Activated CD8-positive, alpha-beta T cell treated with anti-CD3 and anti-CD28 coated beads, Interleukin-2, amount 10 ng/mL, durations not matched to agents 7 days and 5 days (primary cell): Measurements from ENCODE around the gene APLF. TPM values are rescaled to one million over a fixed set of nuclear protein-coding genes. Genes with fewer than 3 reads are reported as not detected.
"Not testable (repeated sequence)": the region's sequence is repeated elsewhere in the genome, so short reads cannot be mapped to it uniquely, and the experiment has no call there.

Experiments
- ATAC-seq: fragments of 150-1000 bp; cut with Tn5 transposase; one replicate; pipeline ENCODE4 v1.10.0; 2021; ENCODE audit warnings: moderate library complexity
- CTCF ChIA-PET: fragments of 350-600 bp; sonication (Branson Sonifier 250); formaldehyde crosslinking; loops from one replicate; lab custom pipeline; 2021; ENCODE audit warnings: antibody characterized with exemption; lab: Charles Lee
- POLR2A ChIA-PET: fragments of 350-600 bp; sonication (Branson Sonifier 250); formaldehyde crosslinking; loops from one replicate; lab custom pipeline; 2021; ENCODE audit warnings: antibody characterized with exemption; lab: Charles Lee
- DNase-seq: peaks from one replicate; pipeline ENCODE4 v3.0.0-alpha.2; 2020
- H3K27ac Mint-ChIP-seq: one replicate; pipeline ENCODE4 v1.8.0; 2021; ENCODE audit warnings: mild to moderate bottlenecking, mixed read lengths
- H3K27me3 Mint-ChIP-seq: one replicate; pipeline ENCODE4 v1.8.0; 2021; ENCODE audit warnings: low read depth, mixed read lengths
- H3K36me3 Mint-ChIP-seq: one replicate; pipeline ENCODE4 v1.8.0; 2021; ENCODE audit warnings: low read depth, mixed read lengths
- H3K4me1 Mint-ChIP-seq: one replicate; pipeline ENCODE4 v1.8.0; 2021; ENCODE audit warnings: low read depth, mixed read lengths
- H3K4me3 Mint-ChIP-seq: one replicate; pipeline ENCODE4 v1.8.0; 2021; ENCODE audit warnings: mild to moderate bottlenecking, mixed read lengths
- H3K9me3 Mint-ChIP-seq: one replicate; pipeline ENCODE4 v1.8.0; 2022; ENCODE audit warnings: mixed read lengths; ENCODE audit not compliant: insufficient read depth
- total RNA-seq, 2 experiments: library from RNA; stranded (reverse); gene quantifications; one replicate each; pipeline ENCODE4 v1.2.3, GENCODE V29; 2021

The APLF gene
- total RNA-seq, 2 experiments from 2014 or later = 2.2 to 2.6 TPM

DNA sequence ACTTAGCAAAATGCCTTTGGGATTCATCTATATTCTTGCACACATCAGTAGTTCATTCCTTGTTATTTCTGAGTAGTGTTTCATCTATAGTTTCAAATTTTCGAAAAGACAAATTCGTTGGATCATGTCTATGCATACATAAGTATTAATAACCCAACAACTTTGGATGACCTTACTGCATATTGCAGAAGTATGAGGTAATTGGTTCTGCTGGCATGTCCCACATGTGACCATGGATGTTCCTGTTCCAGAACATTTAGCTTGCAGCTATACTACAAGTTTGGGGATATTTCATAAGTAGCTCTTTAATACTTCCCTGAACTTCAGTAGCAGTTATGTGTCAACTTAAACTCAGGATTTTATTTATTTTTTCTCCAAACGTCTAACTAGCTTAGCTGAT, 44.9 kb downstream of the APLF start:
- CTCF ChIA-PET = interaction anchor here (1.7 kb wide), 1 partner anchor 83 kb away, joined by 7 read pairs; no protein-coding TSS in a partner anchor

GRCh38 chr2:68512966-68513365, 45.6 kb downstream of the APLF start:
- ChIA-PET POLR2A (interaction anchor here (0.7 kb wide), 1 partner anchor 82 kb away, joined by 3 read pairs; no protein-coding TSS in a partner anchor), CTCF (interaction anchor here (0.6 to 1.7 kb wide), 4 partner anchors 24 to 82 kb away, joined by 3 to 7 read pairs (median 4); partner anchors contain the start of genes APLF and FBXO48)
- peaks cover 4% of the 10 kb centered on the region for H3K36me3 Mint-ChIP-seq

More for the DNA sequence above, 44.9 kb downstream of the APLF start:
- no peaks in the 10 kb centered on the region for H3K4me1 Mint-ChIP-seq
- no peak overlapping the region for H3K27ac Mint-ChIP-seq
- no peak for DNase-seq
- peaks cover 4% of the 10 kb centered on the region for H3K36me3 Mint-ChIP-seq
- H3K4me3 Mint-ChIP-seq = no peak overlapping the region
- ATAC-seq = no peak
- H3K9me3 Mint-ChIP-seq = no peaks in the 10 kb centered on the region
- H3K27me3 Mint-ChIP-seq = no peaks in the 10 kb centered on the region
- POLR2A ChIA-PET = interaction anchor here (0.7 kb wide), 1 partner anchor 83 kb away, joined by 3 read pairs; no protein-coding TSS in a partner anchor

GRCh38 chr2:68514316-68514929, 47.0 kb downstream of the APLF start:
- no peaks in the 10 kb centered on the region for H3K9me3 Mint-ChIP-seq
- no peaks in the 10 kb centered on the region for H3K27me3 Mint-ChIP-seq
- POLR2A ChIA-PET = no interaction called here
- no peak overlapping the region for H3K27ac Mint-ChIP-seq
- ATAC-seq (no peak), DNase-seq (no peak)
- no peaks in the 10 kb centered on the region for H3K4me1 Mint-ChIP-seq
- CTCF ChIA-PET = interaction anchor here (2.1 kb wide), 1 partner anchor 81 kb away, joined by 4 read pairs; no protein-coding TSS in a partner anchor
- H3K4me3 Mint-ChIP-seq = no peak overlapping the region
- no peaks in the 10 kb centered on the region for H3K36me3 Mint-ChIP-seq

More at GRCh38 chr2:68512966-68513365, 45.6 kb downstream of the APLF start:
- H3K9me3 Mint-ChIP-seq = no peaks in the 10 kb centered on the region
- no peaks in the 10 kb centered on the region for H3K27me3 Mint-ChIP-seq
- H3K4me1 Mint-ChIP-seq = no peaks in the 10 kb centered on the region
- H3K4me3 Mint-ChIP-seq = no peak overlapping the region
- H3K27ac Mint-ChIP-seq = no peak overlapping the region
- ATAC-seq = no peak
- DNase-seq = no peak

DNA sequence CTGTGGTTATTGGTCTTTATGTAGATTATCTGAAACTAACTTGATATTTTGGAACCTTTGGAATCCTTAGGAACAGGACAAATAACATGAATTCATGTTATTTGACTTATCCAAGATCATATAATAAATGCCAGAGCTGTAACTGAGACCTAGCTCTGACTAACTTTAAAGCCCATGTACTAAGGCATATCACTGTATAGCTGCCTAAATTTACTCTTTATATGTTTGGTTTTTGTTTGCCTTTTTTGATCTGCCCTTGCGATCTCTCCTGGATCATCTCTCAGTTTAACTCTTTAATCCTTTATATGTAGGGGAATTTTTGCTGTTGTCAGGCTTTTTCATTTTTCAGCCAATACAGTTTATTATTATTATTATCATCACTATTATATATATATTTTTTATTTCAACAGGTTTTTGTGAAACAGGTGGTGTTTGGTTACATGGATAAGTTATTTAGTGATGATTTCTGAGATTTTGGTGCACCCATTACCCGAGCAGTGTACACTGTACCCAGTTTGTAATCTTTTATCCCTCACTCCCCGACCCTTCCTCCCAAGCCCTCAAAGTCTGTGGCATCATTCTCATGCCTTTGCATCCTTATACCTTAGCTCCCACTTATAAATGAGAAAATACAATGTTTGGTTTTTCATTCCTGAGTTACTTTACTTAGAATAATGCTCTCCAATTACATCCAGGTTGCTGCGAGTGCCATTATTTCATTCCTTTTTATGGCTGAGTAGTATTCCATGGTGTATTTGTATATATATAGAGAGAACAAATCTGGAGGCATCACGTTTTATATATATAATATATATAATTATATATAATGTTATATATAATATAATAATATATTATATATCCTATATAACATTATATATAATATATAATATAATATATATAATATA, 48.9 kb downstream of the APLF start:
- no peaks in the 10 kb centered on the region for H3K27me3 Mint-ChIP-seq
- no peak for DNase-seq
- no peaks in the 10 kb centered on the region for H3K9me3 Mint-ChIP-seq
- H3K4me1 Mint-ChIP-seq = no peaks in the 10 kb centered on the region
- ChIA-PET CTCF (interaction anchor here (1.2 to 2.1 kb wide), 4 partner anchors 28 to 79 kb away, joined by 4 to 8 read pairs (median 6); no protein-coding TSS in a partner anchor), POLR2A (interaction anchor here (1.5 kb wide), 1 partner anchor 49 kb away, joined by 4 read pairs; the partner anchor contains the start of genes APLF and FBXO48)
- H3K36me3 Mint-ChIP-seq = no peaks in the 10 kb centered on the region
- no peak overlapping the region for H3K4me3 Mint-ChIP-seq
- no peak overlapping the region for H3K27ac Mint-ChIP-seq
- peak; percentile 75 for ATAC-seq

DNA sequence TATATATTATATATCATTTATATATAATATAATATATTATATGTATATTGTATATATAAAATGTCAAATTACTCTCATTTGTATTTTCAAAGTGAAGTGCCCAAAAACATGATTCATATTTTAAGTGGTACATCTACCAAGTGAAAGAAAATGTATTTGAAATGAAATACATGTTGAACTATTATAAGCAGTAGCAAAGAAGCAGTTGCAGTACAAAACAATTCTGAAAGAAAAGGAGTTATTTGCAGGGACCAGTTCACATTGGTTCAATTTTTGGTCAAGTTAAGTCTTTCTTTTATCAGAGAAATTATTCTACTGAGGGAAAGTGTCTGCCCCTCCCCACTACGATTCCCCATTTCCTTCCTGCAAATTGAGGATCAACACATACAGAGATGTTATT, 51.9 kb downstream of the APLF start:
- no peaks in the 10 kb centered on the region for H3K4me1 Mint-ChIP-seq
- DNase-seq = no peak
- ATAC-seq = peak; percentile 32
- no peak overlapping the region for H3K27ac Mint-ChIP-seq
- H3K4me3 Mint-ChIP-seq = no peak overlapping the region
- CTCF ChIA-PET = no interaction called here
- no peaks in the 10 kb centered on the region for H3K9me3 Mint-ChIP-seq
- no peaks in the 10 kb centered on the region for H3K27me3 Mint-ChIP-seq
- POLR2A ChIA-PET = no interaction called here
- no peaks in the 10 kb centered on the region for H3K36me3 Mint-ChIP-seq

- ChIA-PET CTCF (interaction anchor here (1.0 to 2.0 kb wide), 2 partner anchors 10 to 74 kb away, joined by 3 to 4 read pairs; no protein-coding TSS in a partner anchor), POLR2A (no interaction called here)
- H3K27ac Mint-ChIP-seq = no peak overlapping the region
- DNase-seq (no peak), ATAC-seq (no peak)
- H3K9me3 Mint-ChIP-seq = no peaks in the 10 kb centered on the region
- no peak overlapping the region for H3K4me3 Mint-ChIP-seq
- no peaks in the 10 kb centered on the region for H3K4me1 Mint-ChIP-seq
- no peaks in the 10 kb centered on the region for H3K36me3 Mint-ChIP-seq
- H3K27me3 Mint-ChIP-seq = no peaks in the 10 kb centered on the region
Measured at GRCh38 chr2:68521037-68521436, 53.7 kb downstream of the APLF start.

GRCh38 chr2:68526943-68527342, 59.6 kb downstream of the APLF start:
- POLR2A ChIA-PET, CTCF ChIA-PET, H3K36me3 Mint-ChIP-seq, H3K27ac Mint-ChIP-seq, H3K4me1 Mint-ChIP-seq, H3K9me3 Mint-ChIP-seq, H3K27me3 Mint-ChIP-seq, H3K4me3 Mint-ChIP-seq, DNase-seq, ATAC-seq: not testable (repeated sequence)

- DNase-seq, CTCF ChIA-PET, ATAC-seq, H3K36me3 Mint-ChIP-seq, H3K4me3 Mint-ChIP-seq, H3K27me3 Mint-ChIP-seq, H3K9me3 Mint-ChIP-seq, POLR2A ChIA-PET, H3K27ac Mint-ChIP-seq, H3K4me1 Mint-ChIP-seq: not testable (repeated sequence)
Measured at GRCh38 chr2:68527343-68528081, 60.1 kb downstream of the APLF start.

DNA sequence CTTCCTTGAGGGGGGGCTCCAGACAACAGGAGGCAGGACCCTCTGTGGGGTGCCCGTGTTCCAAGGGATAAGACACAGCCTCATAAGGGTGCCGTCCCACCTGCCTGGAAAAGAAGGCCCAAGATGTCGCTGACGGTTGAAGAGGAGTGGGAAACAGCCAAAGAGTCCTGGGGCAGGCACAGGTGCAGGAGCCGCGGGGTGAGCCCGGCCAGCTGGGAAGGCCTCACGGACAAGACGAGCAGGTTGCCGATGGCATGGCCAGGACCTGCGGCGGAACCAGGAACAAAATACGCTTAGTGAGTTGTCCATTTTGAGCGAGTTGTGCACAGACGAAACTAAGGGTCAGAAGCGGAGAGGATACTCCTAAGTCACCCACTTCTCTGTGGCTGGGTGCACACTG, 61.8 kb downstream of the APLF start:
- CTCF ChIA-PET, H3K27me3 Mint-ChIP-seq, H3K4me3 Mint-ChIP-seq, H3K4me1 Mint-ChIP-seq, ATAC-seq, POLR2A ChIA-PET, H3K9me3 Mint-ChIP-seq, H3K36me3 Mint-ChIP-seq, H3K27ac Mint-ChIP-seq, DNase-seq: not testable (repeated sequence)

DNA sequence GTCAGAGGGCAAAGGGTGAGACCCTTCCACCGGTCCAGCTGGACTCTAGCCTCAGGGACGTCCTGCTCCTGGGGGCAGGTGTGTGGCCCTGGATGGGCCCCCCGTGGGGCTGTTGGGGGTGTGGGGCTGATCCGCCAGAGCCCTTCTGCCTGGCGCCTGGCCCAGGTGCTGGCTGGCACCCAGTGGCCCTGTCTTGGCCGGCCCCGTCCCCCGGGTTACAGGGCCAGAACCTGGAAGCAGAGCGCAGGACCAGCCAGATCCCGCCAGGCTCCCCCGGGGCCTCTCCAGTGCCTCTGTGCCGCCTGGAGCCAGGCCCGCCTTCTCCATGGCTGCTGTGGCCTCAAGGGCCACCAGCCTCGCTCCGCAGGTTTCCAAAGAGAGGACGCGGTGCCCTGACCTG, 62.3 kb downstream of the APLF start:
- H3K27me3 Mint-ChIP-seq, H3K4me3 Mint-ChIP-seq, H3K36me3 Mint-ChIP-seq, H3K9me3 Mint-ChIP-seq, ATAC-seq, CTCF ChIA-PET, DNase-seq, H3K27ac Mint-ChIP-seq, POLR2A ChIA-PET, H3K4me1 Mint-ChIP-seq: not testable (repeated sequence)

GRCh38 chr2:68536000-68536399, 68.6 kb downstream of the APLF start:
- H3K4me1 Mint-ChIP-seq = no peaks in the 10 kb centered on the region
- ATAC-seq = no peak
- no peaks in the 10 kb centered on the region for H3K36me3 Mint-ChIP-seq
- DNase-seq = no peak
- H3K27me3 Mint-ChIP-seq = no peaks in the 10 kb centered on the region
- H3K4me3 Mint-ChIP-seq = no peak overlapping the region
- ChIA-PET POLR2A (no interaction called here), CTCF (interaction anchor here (0.6 to 2.6 kb wide), 5 partner anchors 11 to 158 kb away, joined by 3 to 8 read pairs (median 4); no protein-coding TSS in a partner anchor)
- H3K9me3 Mint-ChIP-seq = no peaks in the 10 kb centered on the region
- no peak overlapping the region for H3K27ac Mint-ChIP-seq
